ENCODE data around the gene RPL38. TPM values are rescaled to one million over a fixed set of nuclear protein-coding genes. Genes with fewer than 3 reads are reported as not detected.

RPL38 gene
- total RNA-seq, 1 donor = 649 TPM

GRCh38 chr17:74170924-74171323, 32.6 kb upstream of the RPL38 start:
- no peak for DNase-seq (ENCODE audit: low read depth)
- H3K4me3 ChIP-seq (ENCODE audit: low read depth, low read length) = no peak overlapping the region
- TF ChIP-seq CTCF (IDR thresholded peaks at IDR 0.05; ENCODE audit: insufficient read depth, low read depth, low read length) = no peak

GRCh38 chr17:74172700-74173099, 30.8 kb upstream of the RPL38 start:
- TF ChIP-seq CTCF (IDR thresholded peaks at IDR 0.05; ENCODE audit: insufficient read depth, low read depth, low read length) = no peak
- H3K4me3 ChIP-seq (ENCODE audit: low read depth, low read length) = no peak overlapping the region
- no peak for DNase-seq (ENCODE audit: low read depth)

GRCh38 chr17:74176546-74177001, 26.9 kb upstream of the RPL38 start:
- peak; percentile 57 for DNase-seq (ENCODE audit: low read depth)
- TF ChIP-seq CTCF (IDR thresholded peaks at IDR 0.05; ENCODE audit: insufficient read depth, low read depth, low read length) = peak; percentile 92
- no peak overlapping the region for H3K4me3 ChIP-seq (ENCODE audit: low read depth, low read length)

- no peak for TF ChIP-seq CTCF (IDR thresholded peaks at IDR 0.05; ENCODE audit: insufficient read depth, low read depth, low read length)
- DNase-seq (ENCODE audit: low read depth) = no peak
- H3K4me3 ChIP-seq (ENCODE audit: low read depth, low read length) = no peak overlapping the region
Observed at GRCh38 chr17:74177018-74177450, 26.4 kb upstream of the RPL38 start.

GRCh38 chr17:74179576-74179975, 23.9 kb upstream of the RPL38 start:
- H3K4me3 ChIP-seq (ENCODE audit: low read depth, low read length) = no peak overlapping the region
- DNase-seq (ENCODE audit: low read depth) = no peak
- no peak for TF ChIP-seq CTCF (IDR thresholded peaks at IDR 0.05; ENCODE audit: insufficient read depth, low read depth, low read length)

- DNase-seq (ENCODE audit: low read depth) = no peak
- no peak for TF ChIP-seq CTCF (IDR thresholded peaks at IDR 0.05; ENCODE audit: insufficient read depth, low read depth, low read length)
- no peak overlapping the region for H3K4me3 ChIP-seq (ENCODE audit: low read depth, low read length)
Observed at GRCh38 chr17:74180336-74180735, 23.1 kb upstream of the RPL38 start.

- no peak for TF ChIP-seq CTCF (IDR thresholded peaks at IDR 0.05; ENCODE audit: insufficient read depth, low read depth, low read length)
- DNase-seq (ENCODE audit: low read depth) = no peak
- no peak overlapping the region for H3K4me3 ChIP-seq (ENCODE audit: low read depth, low read length)
Observed at GRCh38 chr17:74181341-74181740, 22.1 kb upstream of the RPL38 start.
